HCT116 (cell line): ENCODE measurements around the gene VPS41. TPM values are rescaled to one million over a fixed set of nuclear protein-coding genes. Genes with fewer than 3 reads are reported as not detected.

Source experiments
- ATAC-seq: fragments of 200-7000 bp; cut with Tn5 transposase; 2 replicates; pipeline ENCODE4 v1.9.1; 2020; ENCODE audit warnings: mild to moderate bottlenecking, moderate library complexity
- BruUV-seq: library from RNA; stranded (reverse); fragments of 400-500 nt; replicated peaks from 2 replicates; lab custom pipeline; 2021; lab: Mats Ljungman, UMichigan
- CTCF ChIA-PET: fragments of 300-600 bp; sonication (Branson Sonifier 250); formaldehyde crosslinking; loops from one replicate; lab custom pipeline; 2021; ENCODE audit warnings: antibody characterized with exemption; lab: Charles Lee
- POLR2A ChIA-PET: fragments of 300-600, 350-600 bp; sonication (Branson Sonifier 250); formaldehyde crosslinking; loops from one replicate; lab custom pipeline; 2021; ENCODE audit warnings: antibody characterized with exemption; lab: Charles Lee
- RAD21 ChIA-PET, 2 experiments: fragments of 300-600 bp; sonication (Branson Sonifier 250); formaldehyde crosslinking; loops; one replicate each; lab custom pipeline; 2023; ENCODE audit warnings: low total read pairs in 2 of 2; ENCODE audit not compliant: uncharacterized antibody in 2 of 2, unreplicated experiment in 2 of 2, low non-redundant PET in 1 of 2; lab: Charles Lee
- DNase-seq: peaks from one replicate; pipeline ENCODE4 v3.0.0-alpha.2; 2010; ENCODE audit warnings: low read depth, low spot score
- H2AFZ ChIP-seq: fragments of 200-600 bp; shearing (Covaris generic), sonication (generic); 2 replicates; pipeline ENCODE4 v1.6.1; 2017; ENCODE audit warnings: low read depth, mixed run types, mixed read lengths, antibody characterized with exemption, low read length; ENCODE audit not compliant: poor library complexity, severe bottlenecking
- H3K27ac ChIP-seq: 2 replicates; pipeline ENCODE4 v1.5.1; 2012; ENCODE audit warnings: low read depth, low read length
- H3K27me3 ChIP-seq: fragments of 200-600 bp; sonication (generic); 2 replicates; pipeline ENCODE4 v1.6.1; 2016; ENCODE audit warnings: mixed run types, low read length, mixed read lengths; ENCODE audit not compliant: insufficient read depth
- H3K36me3 ChIP-seq, 2 experiments: fragments of 200-500 bp in 1 of 2; fragments of 200-600 bp in 1 of 2; sonication (Bioruptor generic) in 1 of 2; sonication (generic) in 1 of 2; 2 replicates each; pipeline versions ENCODE4 v1.5.1 to v1.6.1; 2014 to 2016; ENCODE audit warnings: low read length in 2 of 2, inconsistent platforms in 1 of 2, mixed read lengths in 1 of 2, mixed run types in 1 of 2; ENCODE audit not compliant: insufficient read depth in 2 of 2, control insufficient read depth in 1 of 2
- H3K4me1 ChIP-seq, 2 experiments: fragments of 200-600 bp in 1 of 2; sonication (generic) in 1 of 2; 2 replicates each; pipeline versions ENCODE4 v1.5.1 to v1.6.1; 2012 to 2017; ENCODE audit warnings: low read length in 2 of 2, inconsistent platforms in 1 of 2, mild to moderate bottlenecking in 1 of 2, mixed read lengths in 1 of 2, mixed run types in 1 of 2, moderate library complexity in 1 of 2; ENCODE audit not compliant: insufficient read depth in 2 of 2, control insufficient read depth in 1 of 2
- H3K4me2 ChIP-seq: fragments of 200-600 bp; sonication (generic); 2 replicates; pipeline ENCODE4 v1.6.1; 2017; ENCODE audit warnings: mixed run types, low read length, mixed read lengths
- H3K4me3 ChIP-seq, 2 experiments: fragments of 200-600 bp in 1 of 2; sonication (generic) in 1 of 2; replicated peaks in 1 of 2; 2 replicates each; pipeline ENCODE4 v1.5.1; 2011 to 2016; ENCODE audit warnings: low read length in 2 of 2, control low read depth in 1 of 2, low read depth in 1 of 2, mild to moderate bottlenecking in 1 of 2, mixed read lengths in 1 of 2, mixed run types in 1 of 2
- H3K79me2 ChIP-seq: fragments of 200-600 bp; sonication (generic); 2 replicates; pipeline ENCODE4 v1.6.1; 2017; ENCODE audit warnings: mild to moderate bottlenecking, mixed run types, low read length, moderate library complexity, mixed read lengths; ENCODE audit not compliant: insufficient read depth
- H3K9ac ChIP-seq: fragments of 200-600 bp; sonication (generic); 2 replicates; pipeline ENCODE4 v1.6.1; 2016; ENCODE audit warnings: low read length, mixed read lengths
- H3K9me2 ChIP-seq: fragments of 200-600 bp; sonication (generic), shearing (Covaris generic); 2 replicates; pipeline ENCODE4 v1.6.1; 2017; ENCODE audit warnings: mixed run types, mild to moderate bottlenecking, moderate library complexity; ENCODE audit not compliant: insufficient read depth
- H3K9me3 ChIP-seq, 2 experiments: fragments of 200-500 bp in 1 of 2; fragments of 200-600 bp in 1 of 2; sonication (Bioruptor generic) in 1 of 2; sonication (generic) in 1 of 2; 2 replicates each; pipeline ENCODE4 v1.6.1; 2014 to 2017; ENCODE audit warnings: low read length in 2 of 2, mixed read lengths in 2 of 2, inconsistent platforms in 1 of 2, low read depth in 1 of 2, mild to moderate bottlenecking in 1 of 2, mixed run types in 1 of 2, moderate library complexity in 1 of 2; ENCODE audit not compliant: control insufficient read depth in 1 of 2, insufficient read depth in 1 of 2
- H4K20me1 ChIP-seq: fragments of 200-600 bp; sonication (generic), shearing (Covaris generic); 2 replicates; pipeline ENCODE4 v1.6.1; 2017; ENCODE audit warnings: mixed run types, mild to moderate bottlenecking, moderate library complexity; ENCODE audit not compliant: insufficient read depth
- ATF3 ChIP-seq: IDR thresholded peaks from 2 replicates; pipeline ENCODE4 v1.6.1; 2012
- CEBPB ChIP-seq: IDR thresholded peaks from 2 replicates; pipeline ENCODE4 v1.6.1; 2012; ENCODE audit warnings: low read depth
- EZH2 ChIP-seq: fragments of 200-600 bp; sonication (generic); IDR thresholded peaks from 2 replicates; pipeline ENCODE4 v1.6.1; 2017; ENCODE audit warnings: antibody characterized with exemption, mixed run types
- EZH2phosphoT487 ChIP-seq: fragments of 200-600 bp; IDR thresholded peaks from 2 replicates; pipeline ENCODE4 v1.6.1; 2018; ENCODE audit warnings: antibody characterized with exemption, borderline replicate concordance
- FOSL1 ChIP-seq: IDR thresholded peaks from 2 replicates; pipeline ENCODE4 v1.6.1; 2012; ENCODE audit warnings: low read depth
- JUND ChIP-seq: IDR thresholded peaks from 2 replicates; pipeline ENCODE4 v1.6.1; 2012
- MAX ChIP-seq: IDR thresholded peaks from 2 replicates; pipeline ENCODE4 v1.6.1; 2012
- POLR2AphosphoS5 ChIP-seq: IDR thresholded peaks from 2 replicates; pipeline ENCODE4 v1.6.1; 2011; ENCODE audit warnings: mild to moderate bottlenecking, low read depth, low read length, moderate library complexity
- RAD21 ChIP-seq: IDR thresholded peaks from 2 replicates; pipeline ENCODE4 v1.6.1; 2012; ENCODE audit warnings: low read depth, mild to moderate bottlenecking
- SIN3A ChIP-seq: IDR thresholded peaks from 2 replicates; pipeline ENCODE4 v1.6.1; 2012; ENCODE audit warnings: low read depth
- SRF ChIP-seq: IDR thresholded peaks from 2 replicates; pipeline ENCODE4 v1.6.1; 2012; ENCODE audit warnings: low read depth
- TCF7L2 ChIP-seq: IDR thresholded peaks from 2 replicates; pipeline ENCODE4 v1.7.0; 2011; ENCODE audit warnings: borderline replicate concordance, inconsistent platforms; ENCODE audit not compliant: insufficient read depth, insufficient read length; ENCODE audit errors: extremely low read depth
- YY1 ChIP-seq: IDR thresholded peaks from 2 replicates; pipeline ENCODE4 v1.6.1; 2011; ENCODE audit warnings: low read length, low read depth, moderate library complexity, mild to moderate bottlenecking; ENCODE audit not compliant: insufficient replicate concordance; ENCODE audit errors: extremely low read depth
- ZBTB33 ChIP-seq: IDR thresholded peaks from 2 replicates; pipeline ENCODE4 v1.6.1; 2011; ENCODE audit warnings: mild to moderate bottlenecking, low read length, moderate library complexity; ENCODE audit not compliant: insufficient replicate concordance; ENCODE audit errors: extremely low read depth
- ZNF274 ChIP-seq: fragments of 200-500 bp; sonication (Bioruptor generic); IDR thresholded peaks from 2 replicates; pipeline ENCODE4 v1.6.1; 2014; ENCODE audit warnings: mild to moderate bottlenecking, low read depth, low read length, inconsistent platforms
- intact Hi-C: fragments of 100-400 bp; cut with micrococcal nuclease; formaldehyde crosslinking; loops from 2 replicates; pipeline ENCODE4 v1.10.0; 2022
- total RNA-seq: library from RNA; stranded (reverse); gene quantifications from one replicate; pipeline ENCODE4 v1.2.1, GENCODE V29; 2021; ENCODE audit not compliant: unreplicated experiment

VPS41 gene
- total RNA-seq, 1 experiment from 2014 or later = 72.2 TPM

- POLR2A ChIA-PET = no interaction called here
- TF ChIP-seq POLR2AphosphoS5 (no peak), FOSL1 (no peak), ZBTB33 (no peak), MAX (no peak), RAD21 (no peak), JUND (no peak), ATF3 (no peak), EZH2phosphoT487 (no peak), CEBPB (no peak), SRF (no peak), EZH2 (no peak), TCF7L2 (no peak), ZNF274 (no peak), YY1 (no peak), SIN3A (no peak)
- no peak overlapping the region for H2AFZ ChIP-seq
- no peaks in the 10 kb centered on the region for H3K9me2 ChIP-seq
- no peak overlapping the region for H3K4me2 ChIP-seq
- H3K4me1 ChIP-seq = no peaks in the 10 kb centered on the region
- DNase-seq (no peak), ATAC-seq (no peak)
- peaks cover 12% of the 10 kb centered on the region for H3K27me3 ChIP-seq
- H3K36me3 ChIP-seq = no peaks in the 10 kb centered on the region
- CTCF ChIA-PET = no interaction called here
- no peaks in the 10 kb centered on the region for H3K79me2 ChIP-seq
- no peaks in the 10 kb centered on the region for H4K20me1 ChIP-seq
- BruUV-seq = no TSS peak
- RAD21 ChIA-PET = no interaction called here
- no peak overlapping the region for H3K4me3 ChIP-seq
- H3K9me3 ChIP-seq = no peaks in the 10 kb centered on the region
- intact Hi-C loops = no loop called here
- no peak overlapping the region for H3K27ac ChIP-seq
- H3K9ac ChIP-seq = no peak overlapping the region
Measured at GRCh38 chr7:38704751-38705150, 204.2 kb downstream of the VPS41 start.
